GM12873 (cell line): ENCODE results near the gene MALL.

Source experiments
- CTCF ChIP-seq: IDR thresholded peaks from 2 replicates; pipeline ENCODE4 v1.5.1; 2012; ENCODE audit warnings: low read depth, mild to moderate bottlenecking, moderate library complexity, low read length, control low read depth; ENCODE audit not compliant: insufficient read depth; ENCODE audit errors: missing control alignments

Gene MALL

GRCh38 chr2:110104025-110104771 lies 11.4 kb downstream of the MALL start:
- no peak for TF ChIP-seq CTCF

- TF ChIP-seq CTCF: no peak
Observed at GRCh38 chr2:110103061-110103961, 12.3 kb downstream of the MALL start.

GRCh38 chr2:110101901-110102803 lies 13.5 kb downstream of the MALL start:
- no peak for TF ChIP-seq CTCF

GRCh38 chr2:110101280-110101844 lies 14.3 kb downstream of the MALL start:
- no peak for TF ChIP-seq CTCF

- no peak for TF ChIP-seq CTCF
Observed at GRCh38 chr2:110100480-110100879, 15.1 kb downstream of the MALL start.

GRCh38 chr2:110099471-110100225 lies 16.0 kb downstream of the MALL start:
- TF ChIP-seq CTCF: no peak
